Measurements from ENCODE around the gene ATP8A2. TPM values are rescaled to one million over a fixed set of nuclear protein-coding genes. Genes with fewer than 3 reads are reported as not detected.

Gene ATP8A2
- total RNA-seq, 2 experiments from 2014 or later: 0.10 to 0.15 TPM

- Mint-ChIP-seq H3K36me3 (ENCODE audit: low read depth) (no peaks in the 10 kb centered on the region), H3K27ac (no peak overlapping the region)
- CTCF ChIA-PET: no interaction called here
Measured at GRCh38 chr13:25977216-25977615, 605.4 kb downstream of the ATP8A2 start.

DNA sequence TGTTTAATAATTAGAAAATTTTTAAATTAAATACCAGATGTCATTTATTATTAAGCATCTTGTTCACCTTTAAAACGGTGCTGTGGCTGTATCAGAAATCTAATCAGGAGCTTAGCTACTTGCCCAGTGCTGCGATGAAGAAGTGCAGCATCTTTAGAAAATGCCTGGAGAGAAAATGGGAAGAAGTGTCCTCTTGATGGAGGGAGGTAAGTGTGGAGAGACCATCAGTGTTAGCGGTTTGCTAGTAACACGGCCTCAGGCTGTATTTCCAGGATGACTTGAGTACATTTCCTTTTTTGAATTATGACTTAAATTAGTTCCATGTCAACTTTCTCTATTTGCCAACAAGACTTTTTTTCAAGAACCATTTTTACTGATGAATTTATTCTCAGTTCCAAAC lies 605.9 kb downstream of the ATP8A2 start:
- Mint-ChIP-seq H3K36me3 (ENCODE audit: low read depth) (no peaks in the 10 kb centered on the region), H3K27ac (no peak overlapping the region), H3K4me3 (no peak overlapping the region), H3K4me1 (peaks cover 31% of the 10 kb centered on the region), H3K9me3 (no peaks in the 10 kb centered on the region), H3K27me3 (no peaks in the 10 kb centered on the region)
- no peak for DNase-seq
- CTCF ChIA-PET: no interaction called here
- POLR2A ChIA-PET: no interaction called here

More at GRCh38 chr13:25977216-25977615, 605.4 kb downstream of the ATP8A2 start:
- H3K27me3 Mint-ChIP-seq: no peaks in the 10 kb centered on the region
- H3K4me3 Mint-ChIP-seq: no peak overlapping the region
- no peak for DNase-seq
- peaks cover 35% of the 10 kb centered on the region for H3K4me1 Mint-ChIP-seq
- no peaks in the 10 kb centered on the region for H3K9me3 Mint-ChIP-seq
- POLR2A ChIA-PET: no interaction called here

GRCh38 chr13:25978961-25979360 lies 607.2 kb downstream of the ATP8A2 start:
- Mint-ChIP-seq H3K27ac (no peak overlapping the region), H3K27me3 (no peaks in the 10 kb centered on the region), H3K36me3 (ENCODE audit: low read depth) (no peaks in the 10 kb centered on the region), H3K9me3 (no peaks in the 10 kb centered on the region), H3K4me1 (peaks cover 19% of the 10 kb centered on the region), H3K4me3 (no peak overlapping the region)
- POLR2A ChIA-PET: no interaction called here
- no peak for DNase-seq
- CTCF ChIA-PET: no interaction called here

DNA sequence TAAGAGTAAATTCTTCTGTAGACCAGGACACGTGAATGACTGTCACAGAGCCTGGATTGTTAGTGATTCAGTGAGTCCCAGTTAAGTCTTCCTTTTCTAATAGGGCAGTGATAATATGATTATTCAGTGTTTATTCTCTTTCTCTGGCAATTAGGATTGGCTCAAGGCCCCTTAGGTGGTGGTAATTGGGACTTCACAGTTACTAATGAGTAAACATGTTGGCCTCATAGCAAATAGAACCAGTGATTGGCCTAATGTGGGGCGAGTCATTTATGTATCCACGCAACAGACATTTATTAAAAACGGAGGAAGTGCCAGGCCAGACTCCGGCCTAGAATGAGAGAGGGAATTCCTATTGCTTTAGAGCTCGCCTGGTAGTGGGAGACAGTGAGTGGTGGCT lies 607.6 kb downstream of the ATP8A2 start:
- Mint-ChIP-seq H3K4me1 (peaks cover 15% of the 10 kb centered on the region), H3K9me3 (no peaks in the 10 kb centered on the region), H3K27me3 (no peaks in the 10 kb centered on the region), H3K4me3 (no peak overlapping the region), H3K36me3 (ENCODE audit: low read depth) (no peaks in the 10 kb centered on the region), H3K27ac (no peak overlapping the region)
- CTCF ChIA-PET: no interaction called here
- no peak for DNase-seq
- POLR2A ChIA-PET: no interaction called here

- H3K4me3 Mint-ChIP-seq: no peak overlapping the region
- no peak for DNase-seq
- peaks cover 8% of the 10 kb centered on the region for H3K4me1 Mint-ChIP-seq
- no peaks in the 10 kb centered on the region for H3K27me3 Mint-ChIP-seq
- H3K36me3 Mint-ChIP-seq (ENCODE audit: low read depth): no peaks in the 10 kb centered on the region
- H3K9me3 Mint-ChIP-seq: no peaks in the 10 kb centered on the region
- ChIA-PET CTCF (no interaction called here), POLR2A (no interaction called here)
- no peak overlapping the region for H3K27ac Mint-ChIP-seq
Measured at GRCh38 chr13:25980255-25980654, 608.5 kb downstream of the ATP8A2 start.

DNA sequence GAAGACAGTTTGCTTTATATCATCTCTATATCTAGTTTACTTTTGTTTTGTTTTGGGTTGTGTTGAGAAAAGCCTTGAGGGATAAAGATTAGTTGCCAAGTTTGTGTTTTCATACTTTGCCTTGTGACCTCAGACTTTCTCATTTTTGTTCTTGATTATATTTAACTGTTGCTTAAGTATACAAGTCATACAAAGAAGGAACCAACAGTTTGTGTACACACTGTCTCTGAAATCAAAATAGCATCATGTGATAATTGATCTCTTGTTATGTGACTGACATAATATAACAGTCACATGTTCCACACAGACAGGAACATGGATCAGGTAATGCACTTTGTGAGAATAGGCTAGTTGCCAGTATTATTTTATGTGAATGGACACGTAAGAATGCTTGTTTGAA lies 609.3 kb downstream of the ATP8A2 start:
- Mint-ChIP-seq H3K4me3 (no peak overlapping the region), H3K27ac (no peak overlapping the region), H3K4me1 (peaks cover 8% of the 10 kb centered on the region), H3K36me3 (ENCODE audit: low read depth) (no peaks in the 10 kb centered on the region), H3K27me3 (no peaks in the 10 kb centered on the region), H3K9me3 (no peaks in the 10 kb centered on the region)
- CTCF ChIA-PET: no interaction called here
- no peak for DNase-seq
- POLR2A ChIA-PET: no interaction called here

- Mint-ChIP-seq H3K27ac (no peak overlapping the region), H3K9me3 (no peaks in the 10 kb centered on the region), H3K4me1 (no peaks in the 10 kb centered on the region), H3K4me3 (no peak overlapping the region), H3K27me3 (no peaks in the 10 kb centered on the region), H3K36me3 (ENCODE audit: low read depth) (no peaks in the 10 kb centered on the region)
- no peak for DNase-seq
- POLR2A ChIA-PET: no interaction called here
- CTCF ChIA-PET: no interaction called here
Measured at GRCh38 chr13:25982907-25983306, 611.1 kb downstream of the ATP8A2 start.

DNA sequence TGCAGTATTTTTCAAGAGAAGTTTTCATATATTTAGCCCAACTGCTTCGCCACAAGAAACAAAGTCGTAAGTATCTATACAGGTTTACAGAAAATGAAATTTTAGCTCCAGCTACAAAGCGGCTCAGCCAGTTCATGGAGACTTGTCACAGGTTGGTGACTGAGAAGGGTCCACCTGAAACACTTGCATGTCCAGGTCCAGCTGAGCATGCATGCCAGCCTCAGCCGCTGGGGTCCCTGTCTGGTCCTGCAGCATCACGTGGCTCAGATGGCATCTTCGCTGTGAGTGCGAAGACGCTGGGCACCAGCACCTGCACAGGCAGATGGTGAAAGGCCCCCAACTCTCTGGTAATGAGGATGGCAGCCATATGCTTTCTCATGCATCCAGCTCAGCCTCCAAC lies 616.2 kb downstream of the ATP8A2 start:
- Mint-ChIP-seq H3K4me3 (no peak overlapping the region), H3K27ac (no peak overlapping the region), H3K4me1 (peaks cover 2% of the 10 kb centered on the region), H3K36me3 (ENCODE audit: low read depth) (no peaks in the 10 kb centered on the region), H3K9me3 (no peaks in the 10 kb centered on the region), H3K27me3 (no peaks in the 10 kb centered on the region)
- CTCF ChIA-PET: no interaction called here
- DNase-seq: no peak
- POLR2A ChIA-PET: no interaction called here

GRCh38 chr13:25988661-25989060 lies 616.9 kb downstream of the ATP8A2 start:
- H3K4me1 Mint-ChIP-seq: peaks cover 2% of the 10 kb centered on the region
- no peaks in the 10 kb centered on the region for H3K36me3 Mint-ChIP-seq (ENCODE audit: low read depth)
- no peak overlapping the region for H3K27ac Mint-ChIP-seq
- H3K9me3 Mint-ChIP-seq: no peaks in the 10 kb centered on the region
- no peaks in the 10 kb centered on the region for H3K27me3 Mint-ChIP-seq
- POLR2A ChIA-PET: no interaction called here
- no peak for DNase-seq
- CTCF ChIA-PET: no interaction called here
- H3K4me3 Mint-ChIP-seq: no peak overlapping the region

GRCh38 chr13:25990801-25991200 lies 619.0 kb downstream of the ATP8A2 start:
- POLR2A ChIA-PET: no interaction called here
- Mint-ChIP-seq H3K9me3 (no peaks in the 10 kb centered on the region), H3K4me1 (peaks cover 2% of the 10 kb centered on the region), H3K27me3 (no peaks in the 10 kb centered on the region), H3K36me3 (ENCODE audit: low read depth) (no peaks in the 10 kb centered on the region), H3K27ac (no peak overlapping the region), H3K4me3 (no peak overlapping the region)
- DNase-seq: no peak
- CTCF ChIA-PET: no interaction called here

- no peaks in the 10 kb centered on the region for H3K36me3 Mint-ChIP-seq (ENCODE audit: low read depth)
- H3K4me3 Mint-ChIP-seq: no peak overlapping the region
- no peaks in the 10 kb centered on the region for H3K9me3 Mint-ChIP-seq
- ChIA-PET CTCF (no interaction called here), POLR2A (no interaction called here)
- H3K27ac Mint-ChIP-seq: no peak overlapping the region
- DNase-seq: no peak
- no peaks in the 10 kb centered on the region for H3K27me3 Mint-ChIP-seq
- peaks cover 2% of the 10 kb centered on the region for H3K4me1 Mint-ChIP-seq
Measured at GRCh38 chr13:25992076-25992475, 620.3 kb downstream of the ATP8A2 start.

GRCh38 chr13:26007261-26008125 lies 635.7 kb downstream of the ATP8A2 start:
- Mint-ChIP-seq H3K27me3 (peaks cover 3% of the 10 kb centered on the region), H3K36me3 (ENCODE audit: low read depth) (no peaks in the 10 kb centered on the region), H3K27ac (no peak overlapping the region), H3K4me1 (peaks cover 10% of the 10 kb centered on the region), H3K4me3 (no peak overlapping the region), H3K9me3 (no peaks in the 10 kb centered on the region)
- CTCF ChIA-PET: interaction anchor here (0.6 kb wide), 1 partner anchor 86 kb away, joined by 3 read pairs; no protein-coding TSS in a partner anchor
- POLR2A ChIA-PET: no interaction called here
- DNase-seq: no peak

- DNase-seq: no peak
- Mint-ChIP-seq H3K27ac (no peak overlapping the region), H3K4me1 (peaks cover 10% of the 10 kb centered on the region), H3K36me3 (ENCODE audit: low read depth) (no peaks in the 10 kb centered on the region), H3K4me3 (no peak overlapping the region), H3K27me3 (no peaks in the 10 kb centered on the region), H3K9me3 (no peaks in the 10 kb centered on the region)
- ChIA-PET CTCF (no interaction called here), POLR2A (no interaction called here)
Measured at GRCh38 chr13:26010487-26011207, 638.9 kb downstream of the ATP8A2 start.

DNA sequence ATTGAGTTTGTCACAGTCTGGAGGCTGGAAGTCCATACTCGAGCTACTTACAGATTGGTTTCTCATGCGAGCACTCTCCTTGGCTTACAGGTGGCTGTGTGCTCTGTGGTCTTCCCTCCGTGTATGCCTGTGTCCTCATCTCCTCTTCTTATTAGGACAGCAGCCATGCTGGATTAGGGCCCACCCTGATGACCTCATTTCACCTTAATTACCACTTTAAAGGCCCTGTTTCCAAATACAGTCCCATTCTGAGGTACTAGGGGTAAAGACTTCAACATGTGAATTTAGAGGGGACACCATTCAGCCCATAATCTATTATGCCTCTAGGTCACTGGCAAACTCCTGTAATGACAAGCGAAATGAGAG lies 639.4 kb downstream of the ATP8A2 start:
- POLR2A ChIA-PET: no interaction called here
- Mint-ChIP-seq H3K4me3 (no peak overlapping the region), H3K27me3 (no peaks in the 10 kb centered on the region), H3K4me1 (peaks cover 10% of the 10 kb centered on the region), H3K36me3 (ENCODE audit: low read depth) (no peaks in the 10 kb centered on the region), H3K9me3 (no peaks in the 10 kb centered on the region), H3K27ac (no peak overlapping the region)
- DNase-seq: no peak
- CTCF ChIA-PET: no interaction called here
